ENCODE results near the gene PHKB.

The PHKB gene

GRCh38 chr16:47599512-47599911 is 138.4 kb downstream of the PHKB start:
- no peak for TF ChIP-seq CTCF (IDR thresholded peaks at IDR 0.05; ENCODE audit: low read depth, low read length)
- no peak overlapping the region for H3K4me3 ChIP-seq (ENCODE audit: low read depth, low read length)

- no peak for TF ChIP-seq CTCF (IDR thresholded peaks at IDR 0.05; ENCODE audit: low read depth, low read length)
These were observed 139.2 kb downstream of the PHKB start for GRCh38 chr16:47600376-47600775.

GRCh38 chr16:47604306-47604705 is 143.2 kb downstream of the PHKB start:
- TF ChIP-seq CTCF (IDR thresholded peaks at IDR 0.05; ENCODE audit: low read depth, low read length), result no peak
- no peak overlapping the region for H3K4me3 ChIP-seq (ENCODE audit: low read depth, low read length)

More at GRCh38 chr16:47600376-47600775, 139.2 kb downstream of the PHKB start:
- no peak overlapping the region for H3K4me3 ChIP-seq (ENCODE audit: low read depth, low read length)

GRCh38 chr16:47611042-47611441 is 149.9 kb downstream of the PHKB start:
- no peak for TF ChIP-seq CTCF (IDR thresholded peaks at IDR 0.05; ENCODE audit: low read depth, low read length)
- no peak overlapping the region for H3K4me3 ChIP-seq (ENCODE audit: low read depth, low read length)

- H3K4me3 ChIP-seq (ENCODE audit: low read depth, low read length), result no peak overlapping the region
- TF ChIP-seq CTCF (IDR thresholded peaks at IDR 0.05; ENCODE audit: low read depth, low read length), result no peak
These were observed 150.8 kb downstream of the PHKB start for GRCh38 chr16:47611848-47612493.

- no peak overlapping the region for H3K4me3 ChIP-seq (ENCODE audit: low read depth, low read length)
- TF ChIP-seq CTCF (IDR thresholded peaks at IDR 0.05; ENCODE audit: low read depth, low read length), result no peak
These were observed 151.6 kb downstream of the PHKB start for GRCh38 chr16:47612711-47613110.

- no peak overlapping the region for H3K4me3 ChIP-seq (ENCODE audit: low read depth, low read length)
- TF ChIP-seq CTCF (IDR thresholded peaks at IDR 0.05; ENCODE audit: low read depth, low read length), result no peak
These were observed 152.1 kb downstream of the PHKB start for GRCh38 chr16:47613251-47613650.
